ENCODE measurements around the gene DYRK1A. TPM values are rescaled to one million over a fixed set of nuclear protein-coding genes. Genes with fewer than 3 reads are reported as not detected.

The DYRK1A gene
- total RNA-seq, 1 donor from 2014 or later: 83.5 TPM

DNA sequence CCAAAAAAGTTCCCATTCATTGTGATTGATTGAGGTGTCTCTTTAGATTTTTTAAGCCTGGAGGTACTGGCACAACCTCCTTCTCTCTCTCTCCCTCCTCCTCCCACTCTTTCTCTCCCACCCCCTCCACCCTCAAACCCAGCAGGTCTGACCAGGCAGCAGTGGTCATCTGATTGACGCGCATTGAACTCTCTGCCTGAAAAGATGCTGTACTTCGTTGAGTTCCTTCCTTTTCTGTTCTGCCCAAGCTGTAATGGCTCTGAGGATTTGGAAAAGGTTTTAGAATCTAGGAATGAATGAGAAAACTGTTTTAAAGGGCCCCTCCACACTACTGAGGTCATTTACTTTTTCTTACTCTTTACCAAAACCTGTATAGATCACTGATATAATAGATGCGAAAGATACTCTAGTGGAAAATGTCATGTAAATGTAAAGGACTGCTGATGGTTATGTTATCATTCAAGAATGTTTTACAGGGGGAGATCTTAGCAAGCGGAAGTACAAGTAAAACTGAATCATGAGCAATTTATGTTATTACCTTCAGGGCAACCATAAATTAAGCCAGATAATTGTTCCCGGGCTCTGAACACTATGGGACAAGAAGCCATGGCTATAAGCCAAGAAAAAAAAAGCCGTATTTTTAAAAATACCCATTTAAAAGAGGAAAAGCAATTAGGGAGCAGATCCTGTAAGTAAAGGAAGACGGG is 25.2 kb upstream of the DYRK1A start:
- H3K9me3 Mint-ChIP-seq (ENCODE audit: low read depth): no peaks in the 10 kb centered on the region
- no peaks in the 10 kb centered on the region for H3K27me3 Mint-ChIP-seq
- no peak for DNase-seq (ENCODE audit: low spot score, unreplicated experiment)
- no peak overlapping the region for H3K27ac Mint-ChIP-seq
- H3K4me3 Mint-ChIP-seq (ENCODE audit: low read depth): no peak overlapping the region
- TF ChIP-seq, protein P1, sequence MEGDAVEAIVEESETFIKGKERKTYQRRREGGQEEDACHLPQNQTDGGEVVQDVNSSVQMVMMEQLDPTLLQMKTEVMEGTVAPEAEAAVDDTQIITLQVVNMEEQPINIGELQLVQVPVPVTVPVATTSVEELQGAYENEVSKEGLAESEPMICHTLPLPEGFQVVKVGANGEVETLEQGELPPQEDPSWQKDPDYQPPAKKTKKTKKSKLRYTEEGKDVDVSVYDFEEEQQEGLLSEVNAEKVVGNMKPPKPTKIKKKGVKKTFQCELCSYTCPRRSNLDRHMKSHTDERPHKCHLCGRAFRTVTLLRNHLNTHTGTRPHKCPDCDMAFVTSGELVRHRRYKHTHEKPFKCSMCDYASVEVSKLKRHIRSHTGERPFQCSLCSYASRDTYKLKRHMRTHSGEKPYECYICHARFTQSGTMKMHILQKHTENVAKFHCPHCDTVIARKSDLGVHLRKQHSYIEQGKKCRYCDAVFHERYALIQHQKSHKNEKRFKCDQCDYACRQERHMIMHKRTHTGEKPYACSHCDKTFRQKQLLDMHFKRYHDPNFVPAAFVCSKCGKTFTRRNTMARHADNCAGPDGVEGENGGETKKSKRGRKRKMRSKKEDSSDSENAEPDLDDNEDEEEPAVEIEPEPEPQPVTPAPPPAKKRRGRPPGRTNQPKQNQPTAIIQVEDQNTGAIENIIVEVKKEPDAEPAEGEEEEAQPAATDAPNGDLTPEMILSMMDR (IDR thresholded peaks at IDR 0.05; ENCODE audit: unreplicated experiment): no peak
- peaks cover 13% of the 10 kb centered on the region for H3K4me1 Mint-ChIP-seq (ENCODE audit: low read depth)
- no peaks in the 10 kb centered on the region for H3K36me3 Mint-ChIP-seq (ENCODE audit: insufficient read depth)

DNA sequence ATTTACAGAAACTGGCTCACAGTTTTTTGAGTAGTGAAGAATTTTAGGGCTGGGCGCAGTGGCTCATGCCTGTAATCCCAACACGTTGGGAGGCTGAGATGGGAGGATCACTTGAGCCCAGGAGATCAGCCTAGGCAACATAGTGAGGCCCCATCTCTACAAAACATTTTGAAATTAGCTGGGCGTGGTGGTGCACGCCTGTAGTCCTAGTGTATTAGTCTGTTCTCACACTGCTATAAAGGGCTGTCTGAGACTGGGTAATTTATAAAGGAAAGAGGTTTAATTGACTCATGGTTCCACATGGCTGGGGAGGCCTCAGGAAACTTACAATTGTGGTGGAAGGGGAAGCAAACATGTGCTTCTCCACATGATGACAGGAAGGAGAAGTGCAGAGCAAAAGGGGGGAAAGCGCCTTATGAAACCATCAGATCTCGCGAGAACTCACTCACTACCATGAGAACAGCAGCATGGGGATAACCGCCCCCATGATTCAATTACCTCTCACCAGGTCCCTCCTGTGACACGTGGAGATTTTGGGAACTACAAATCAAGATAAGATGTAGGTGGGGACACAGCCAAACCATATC is 24.4 kb upstream of the DYRK1A start:
- no peak for DNase-seq (ENCODE audit: low spot score, unreplicated experiment)
- Mint-ChIP-seq H3K27me3 (no peaks in the 10 kb centered on the region), H3K4me1 (ENCODE audit: low read depth) (peaks cover 13% of the 10 kb centered on the region), H3K4me3 (ENCODE audit: low read depth) (no peak overlapping the region), H3K27ac (no peak overlapping the region), H3K36me3 (ENCODE audit: insufficient read depth) (no peaks in the 10 kb centered on the region), H3K9me3 (ENCODE audit: low read depth) (peaks cover 3% of the 10 kb centered on the region)
- TF ChIP-seq, protein P1 (IDR thresholded peaks at IDR 0.05; ENCODE audit: unreplicated experiment): no peak

DNA sequence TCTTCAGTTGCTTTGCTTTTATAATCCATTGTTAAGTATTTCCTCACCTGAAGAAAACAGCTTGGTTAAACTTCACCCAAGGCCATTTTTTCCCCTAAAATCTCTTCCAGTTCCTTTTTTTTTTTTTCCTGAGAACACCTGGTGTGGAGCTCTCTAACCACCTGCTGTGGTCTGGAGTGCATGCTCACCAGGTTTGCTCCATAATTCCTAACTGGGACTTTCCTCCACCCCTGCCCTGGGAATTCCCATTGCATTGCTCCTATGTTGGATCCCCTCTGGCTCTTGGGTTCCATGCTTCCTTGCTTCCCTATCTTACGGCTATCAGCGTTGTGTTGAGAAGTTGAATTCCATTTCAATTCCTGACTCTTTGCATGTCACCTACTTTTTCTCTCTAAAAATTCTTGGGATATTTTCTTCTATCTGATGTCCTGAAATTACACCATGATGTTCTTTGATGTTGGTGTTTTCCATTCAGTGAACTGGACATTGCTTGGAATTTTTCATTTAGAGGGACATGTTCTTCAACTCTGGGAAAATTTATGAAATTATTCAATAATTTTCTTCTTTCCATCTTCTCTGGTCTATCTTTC is 19.6 kb upstream of the DYRK1A start:
- no peak for DNase-seq (ENCODE audit: low spot score, unreplicated experiment)
- Mint-ChIP-seq H3K27me3 (no peaks in the 10 kb centered on the region), H3K4me1 (ENCODE audit: low read depth) (no peaks in the 10 kb centered on the region), H3K36me3 (ENCODE audit: insufficient read depth) (peaks cover 2% of the 10 kb centered on the region), H3K4me3 (ENCODE audit: low read depth) (no peak overlapping the region), H3K9me3 (ENCODE audit: low read depth) (peaks cover 24% of the 10 kb centered on the region), H3K27ac (no peak overlapping the region)
- TF ChIP-seq, protein P1 (IDR thresholded peaks at IDR 0.05; ENCODE audit: unreplicated experiment): no peak

DNA sequence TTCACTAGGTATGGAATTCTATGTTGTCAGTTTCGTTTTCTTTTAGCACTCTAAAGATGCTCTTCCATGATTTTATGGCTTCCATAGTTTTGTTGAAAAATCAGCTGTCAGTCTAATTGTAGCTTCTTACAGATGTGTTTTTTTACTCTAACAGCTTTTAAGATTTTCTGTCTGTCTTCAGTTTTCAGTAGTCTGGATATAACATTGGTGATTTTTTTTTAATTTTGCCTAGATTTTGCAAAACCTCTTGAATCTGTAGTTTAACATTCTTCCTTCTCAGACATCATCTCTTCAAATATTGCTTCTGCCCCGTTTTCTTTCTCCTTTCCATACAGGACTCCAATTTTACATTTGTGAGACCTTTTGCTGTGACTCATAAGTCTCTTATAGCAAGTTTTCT is 17.9 kb upstream of the DYRK1A start:
- peaks cover 24% of the 10 kb centered on the region for H3K9me3 Mint-ChIP-seq (ENCODE audit: low read depth)
- no peaks in the 10 kb centered on the region for H3K4me1 Mint-ChIP-seq (ENCODE audit: low read depth)
- H3K36me3 Mint-ChIP-seq (ENCODE audit: insufficient read depth): peaks cover 2% of the 10 kb centered on the region
- no peaks in the 10 kb centered on the region for H3K27me3 Mint-ChIP-seq
- peak overlapping the region; percentile 48 for H3K27ac Mint-ChIP-seq
- no peak overlapping the region for H3K4me3 Mint-ChIP-seq (ENCODE audit: low read depth)
- TF ChIP-seq, protein P1 (IDR thresholded peaks at IDR 0.05; ENCODE audit: unreplicated experiment): no peak
- no peak for DNase-seq (ENCODE audit: low spot score, unreplicated experiment)

DNA sequence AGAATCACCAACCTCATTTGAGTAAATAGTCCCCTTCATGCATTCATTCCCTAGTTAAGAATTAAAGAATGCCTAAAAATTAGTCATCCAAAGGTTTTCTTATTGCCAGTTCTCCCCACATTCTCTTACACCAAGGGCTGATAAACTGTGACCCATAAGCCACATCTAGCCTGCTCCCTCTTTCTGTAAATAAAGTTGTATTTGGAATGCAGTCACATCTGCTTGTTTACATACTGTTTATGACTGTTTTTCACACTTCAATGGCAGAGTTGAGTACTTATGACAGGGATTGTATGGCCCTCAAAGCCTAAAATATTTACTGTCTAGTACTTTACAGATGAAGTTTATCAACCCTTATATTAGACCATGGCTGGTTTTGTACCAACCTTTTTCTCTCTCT is 16.1 kb upstream of the DYRK1A start:
- Mint-ChIP-seq H3K27me3 (no peaks in the 10 kb centered on the region), H3K36me3 (ENCODE audit: insufficient read depth) (peaks cover 2% of the 10 kb centered on the region), H3K4me3 (ENCODE audit: low read depth) (no peak overlapping the region), H3K4me1 (ENCODE audit: low read depth) (no peaks in the 10 kb centered on the region), H3K27ac (no peak overlapping the region), H3K9me3 (ENCODE audit: low read depth) (peaks cover 24% of the 10 kb centered on the region)
- no peak for DNase-seq (ENCODE audit: low spot score, unreplicated experiment)
- TF ChIP-seq, protein P1 (IDR thresholded peaks at IDR 0.05; ENCODE audit: unreplicated experiment): no peak
